Lower leg skin (tissue), 4 donors: Measurements from ENCODE around the gene AP1M2. TPM values are rescaled to one million over a fixed set of nuclear protein-coding genes. Genes with fewer than 3 reads are reported as not detected.
"Not testable (repeated sequence)": the region's sequence is repeated elsewhere in the genome, so short reads cannot be mapped to it uniquely, and the experiment has no call there.

Experiments
- DNase-seq, 2 donors: peaks; one replicate each; pipeline ENCODE4 v3.0.0-alpha.2; 2019; ENCODE audit warnings: low spot score in 2 of 2
- H3K4me3 ChIP-seq: fragments of 200-600 bp; sonication (generic); 2 replicates; pipeline ENCODE4 v1.5.1; 2017; ENCODE audit warnings: mild to moderate bottlenecking, low read depth; ENCODE audit not compliant: poor library complexity, severe bottlenecking
- CTCF ChIP-seq, 3 donors: fragments of 450-650 bp; IDR thresholded peaks; one replicate each; pipeline ENCODE4 v1.5.1; 2016; ENCODE audit warnings: antibody characterized with exemption in 3 of 3, mild to moderate bottlenecking in 3 of 3, moderate library complexity in 2 of 3
- POLR2A ChIP-seq, 2 donors: fragments of 450-650 bp; IDR thresholded peaks; one replicate each; pipeline ENCODE4 v1.6.1; 2016 to 2017; ENCODE audit warnings: antibody characterized with exemption in 2 of 2, mild to moderate bottlenecking in 1 of 2, moderate library complexity in 1 of 2
- WGBS, 2 donors: methylation state at CpG; one replicate each; pipeline ENCODE4 v1.1.5; 2018; 5-methylcytosine and 5-hydroxymethylcytosine counted together
- intact Hi-C: fragments of 100-400 bp; cut with DNase I; formaldehyde crosslinking; loops from one replicate; pipeline ENCODE4 v1.15.0; 2023; ENCODE audit warnings: low total_unique reads
- total RNA-seq, 4 donors: library from RNA; depleted of rRNA; stranded (reverse); fragments of >200 nt; gene quantifications; one replicate each; pipeline ENCODE4 v1.1.0, GENCODE V29; 2016

AP1M2 gene
- total RNA-seq, 4 donors from 2014 or later, result 61.3 to 70.3 (median 63.8) TPM

- DNase-seq, result no peak
- H3K4me3 ChIP-seq, result no peak overlapping the region
- no peak for TF ChIP-seq CTCF (IDR thresholded peaks at IDR 0.05)
- no peak for TF ChIP-seq POLR2A (IDR thresholded peaks at IDR 0.05)
- intact Hi-C loops, result loop anchor here (2.0 to 5.0 kb wide), 2 partner anchors 63 to 115 kb away; no protein-coding TSS in a partner anchor
- 77 to 85% methylated on average over 13 of the region's 13 CpGs for WGBS, 2 donors
These were observed 5.0 kb downstream of the AP1M2 start for GRCh38 chr19:10582091-10582490.

DNA sequence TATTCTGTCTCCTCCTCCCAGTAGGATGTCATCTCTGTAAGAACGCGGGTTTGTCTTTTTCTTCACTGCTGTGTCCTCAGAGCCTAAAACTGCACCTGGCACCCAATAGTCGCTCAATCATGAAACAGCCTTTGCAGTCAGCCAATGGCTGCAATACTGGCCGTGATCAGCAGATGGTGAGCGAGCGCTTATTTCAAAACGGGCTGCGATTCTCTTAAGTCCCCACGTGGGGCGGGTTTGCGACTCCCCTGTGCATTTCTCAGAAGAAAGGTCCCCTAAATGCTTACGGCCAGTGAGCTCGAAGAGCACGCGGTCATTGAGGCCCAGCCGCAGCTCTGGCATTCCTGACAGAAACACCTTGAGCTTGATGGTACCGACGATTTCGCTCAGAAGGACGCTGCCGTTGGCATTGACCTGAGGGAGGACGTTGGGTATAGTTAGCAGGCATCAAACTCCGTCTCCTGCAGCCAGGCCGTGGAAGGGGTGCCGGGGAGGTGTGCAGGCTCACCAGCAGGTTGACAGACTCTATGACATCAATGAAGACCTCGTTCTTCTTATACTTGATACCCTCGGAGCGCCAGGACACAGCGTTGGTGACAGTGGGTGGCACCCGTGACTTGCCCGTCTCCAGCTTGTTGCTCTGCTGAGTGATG, 6.0 kb downstream of the AP1M2 start:
- intact Hi-C loops, result loop anchor here (5.0 kb wide), 1 partner anchor 116 kb away; no protein-coding TSS in a partner anchor
- WGBS, 2 donors, result 25% methylated on average over 31 of the region's 31 CpGs
- H3K4me3 ChIP-seq, result no peak overlapping the region
- DNase-seq, result peak; percentile 89 to 97
- TF ChIP-seq POLR2A (IDR thresholded peaks at IDR 0.05) (no peak), CTCF (IDR thresholded peaks at IDR 0.05) (peak in 2 of 3 donors; percentile 90 to 98)

DNA sequence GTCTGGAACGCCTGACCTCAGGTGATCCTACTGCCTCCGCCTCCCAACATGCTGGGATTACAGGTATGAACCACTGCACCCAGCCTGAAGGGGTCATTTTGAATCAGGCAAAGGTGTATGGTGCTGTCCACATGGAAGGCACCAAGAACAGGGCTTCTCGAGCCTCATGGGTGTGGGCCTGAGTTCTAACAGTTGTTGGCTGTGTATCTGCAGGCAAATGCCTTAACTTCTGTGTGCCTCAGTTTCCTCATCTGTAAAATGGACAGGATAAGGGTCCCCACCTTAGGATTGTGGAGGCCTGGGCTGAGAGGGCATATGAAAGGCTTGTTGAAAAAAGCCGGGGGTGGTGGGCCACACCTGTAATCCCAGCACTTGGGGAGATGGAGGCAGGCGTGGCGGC, 9.2 kb downstream of the AP1M2 start:
- no peak overlapping the region for H3K4me3 ChIP-seq
- no peak for DNase-seq
- no peak for TF ChIP-seq CTCF (IDR thresholded peaks at IDR 0.05)
- WGBS, 2 donors, result 95% methylated on average over 6 of the region's 6 CpGs
- intact Hi-C loops, result no loop called here

DNA sequence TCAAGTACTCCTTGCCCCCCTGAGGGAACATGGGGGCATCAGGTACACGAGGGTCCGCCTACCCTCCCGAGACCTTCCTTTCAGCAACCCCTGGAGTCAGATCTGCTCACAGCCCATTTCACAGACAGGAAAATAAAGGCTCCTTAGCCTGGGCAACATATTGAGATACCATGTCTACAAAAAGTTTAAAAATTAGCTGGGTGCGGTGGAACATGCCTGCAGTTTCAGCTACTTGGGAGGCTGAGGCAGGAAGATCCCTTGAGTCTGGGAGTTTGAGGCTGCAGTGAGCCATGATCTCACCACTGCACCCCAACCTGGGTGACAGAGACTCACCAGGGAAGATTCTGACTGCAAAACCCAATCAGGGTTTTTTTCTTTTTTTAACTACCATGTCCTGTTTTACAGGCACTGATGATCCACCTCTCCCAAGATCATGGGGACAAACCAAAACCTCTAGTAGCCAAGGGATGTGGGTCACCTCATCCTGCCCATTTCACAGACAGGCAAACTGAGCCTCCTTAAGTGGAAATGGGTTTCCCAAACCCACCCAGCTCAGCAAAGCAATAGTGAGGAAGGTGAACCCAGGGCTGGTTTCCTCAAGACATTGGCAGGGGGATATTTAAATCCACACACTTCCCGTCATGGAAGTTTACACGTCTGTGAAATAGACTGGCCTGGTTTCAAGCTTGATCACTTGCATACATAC, 11.9 kb downstream of the AP1M2 start:
- no peak overlapping the region for H3K4me3 ChIP-seq
- intact Hi-C loops, result no loop called here
- no peak for TF ChIP-seq POLR2A (IDR thresholded peaks at IDR 0.05)
- TF ChIP-seq CTCF (IDR thresholded peaks at IDR 0.05), result no peak
- WGBS, 2 donors, result 82 to 87% methylated on average over 6 of the region's 6 CpGs
- DNase-seq, result no peak

DNA sequence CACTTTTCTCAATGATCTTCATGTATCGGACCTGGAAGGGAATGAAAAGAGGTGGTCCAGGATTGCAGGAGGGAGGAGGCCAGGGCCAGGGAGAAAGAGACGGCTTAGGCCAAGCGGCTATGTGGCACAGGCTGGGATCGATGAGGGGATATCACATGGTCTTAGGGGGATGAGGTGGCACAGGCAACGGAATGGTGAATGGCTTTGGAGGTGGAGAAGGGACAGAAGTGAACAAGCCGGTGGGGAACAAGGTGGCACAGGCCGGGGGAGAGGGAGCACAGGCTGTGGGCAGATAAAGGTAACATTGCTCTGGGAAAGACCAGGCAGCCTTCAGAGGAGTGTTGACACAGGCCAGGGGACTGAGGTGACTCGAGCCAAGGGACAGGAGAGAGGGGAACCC, 12.7 kb downstream of the AP1M2 start:
- intact Hi-C loops, result no loop called here
- WGBS, 2 donors, result 85 to 86% methylated on average over 8 of the region's 8 CpGs
- DNase-seq, result no peak
- TF ChIP-seq POLR2A (IDR thresholded peaks at IDR 0.05) (no peak), CTCF (IDR thresholded peaks at IDR 0.05) (no peak)
- no peak overlapping the region for H3K4me3 ChIP-seq

DNA sequence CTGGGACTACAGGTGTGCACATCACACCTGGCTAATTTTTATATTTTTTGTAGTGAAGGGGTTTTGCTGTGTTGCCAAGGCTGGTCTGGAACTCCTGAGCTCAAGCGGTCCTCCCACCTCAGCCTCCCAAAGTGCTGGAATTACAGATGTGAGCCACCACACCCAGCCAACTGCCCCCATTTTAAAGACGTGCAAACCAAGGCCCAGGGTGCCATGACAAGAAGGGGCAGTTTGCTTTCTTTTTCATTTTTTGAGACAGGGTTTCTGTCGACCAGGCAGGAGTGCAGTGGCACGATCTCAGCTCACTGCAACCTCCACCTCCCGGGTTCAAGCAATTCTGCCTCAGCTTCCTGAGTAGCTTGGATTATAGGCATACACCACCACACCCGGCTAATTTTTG, 13.3 kb downstream of the AP1M2 start:
- WGBS, 2 donors, result 82 to 87% methylated on average over 6 of the region's 6 CpGs
- H3K4me3 ChIP-seq, DNase-seq, intact Hi-C loops: not testable (repeated sequence)
